Measurements from ENCODE around the gene PTPA. TPM values are rescaled to one million over a fixed set of nuclear protein-coding genes. Genes with fewer than 3 reads are reported as not detected.

Gene PTPA
- polyA plus RNA-seq, 1 donor from 2014 or later = 62.8 TPM

DNA sequence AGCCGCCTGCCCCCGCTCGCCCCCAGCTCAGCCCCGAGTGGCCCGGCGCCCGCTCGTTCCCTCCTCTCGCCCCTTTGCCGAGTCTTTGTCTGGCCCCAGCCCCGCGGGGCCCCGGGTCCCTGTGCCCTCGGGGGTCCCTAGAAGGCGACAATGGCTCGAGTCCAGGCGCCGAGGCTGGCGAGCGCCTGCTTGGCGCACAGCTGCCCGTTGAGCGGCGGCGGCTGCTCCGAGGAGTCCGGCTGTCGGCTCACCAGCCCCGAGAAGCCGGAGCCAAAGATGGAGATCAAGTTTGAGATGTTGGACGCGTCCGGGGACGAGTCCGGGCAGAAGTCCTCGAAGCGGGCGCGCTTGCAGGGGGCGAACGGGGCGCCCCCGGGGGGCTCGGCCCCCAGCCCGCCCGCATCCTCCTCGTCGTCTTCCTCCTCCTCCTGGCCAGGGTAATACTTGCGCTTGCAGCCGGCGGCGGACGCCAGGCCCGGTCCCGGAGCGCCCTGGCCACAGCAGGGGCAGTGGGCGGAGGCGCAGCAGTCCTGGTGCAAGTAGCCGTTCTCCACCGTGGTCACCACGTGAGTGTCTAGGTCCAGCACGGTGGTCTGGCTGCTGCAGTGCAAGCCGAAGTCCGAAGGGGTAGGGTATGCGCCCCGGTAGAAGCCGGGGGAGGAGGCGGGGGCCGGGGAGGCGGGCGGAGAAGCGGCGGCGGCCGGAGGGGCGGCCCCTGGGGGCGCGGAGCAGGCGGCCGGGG lies 65.7 kb downstream of the PTPA start:
- H3K9me3 ChIP-seq (ENCODE audit: low read length) = no peaks in the 10 kb centered on the region
- H3K79me2 ChIP-seq (replicated peaks; ENCODE audit: insufficient read depth, low read length) = peaks cover 21% of the 10 kb centered on the region
- peak overlapping the region; percentile 77 for H3K27ac ChIP-seq (ENCODE audit: low read length)
- peak overlapping the region; percentile 95 for H3K9ac ChIP-seq (ENCODE audit: low read length)
- H3K36me3 ChIP-seq (ENCODE audit: insufficient read depth, low read length) = no peaks in the 10 kb centered on the region
- no peaks in the 10 kb centered on the region for H3K9me2 ChIP-seq (ENCODE audit: insufficient read depth, low read length)
- peak overlapping the region; percentile 100 for H3K4me3 ChIP-seq (ENCODE audit: low read length)
- no peaks in the 10 kb centered on the region for H3K27me3 ChIP-seq (ENCODE audit: insufficient read depth, low read depth, low read length)
- peaks cover 4% of the 10 kb centered on the region for H4K20me1 ChIP-seq (ENCODE audit: insufficient read depth)
- peak overlapping the region; percentile 95 for H3K4me2 ChIP-seq (ENCODE audit: low read length)
- no peaks in the 10 kb centered on the region for H3F3A ChIP-seq (ENCODE audit: insufficient read depth, low read length, poor library complexity, severe bottlenecking)
- TF ChIP-seq, protein P1, sequence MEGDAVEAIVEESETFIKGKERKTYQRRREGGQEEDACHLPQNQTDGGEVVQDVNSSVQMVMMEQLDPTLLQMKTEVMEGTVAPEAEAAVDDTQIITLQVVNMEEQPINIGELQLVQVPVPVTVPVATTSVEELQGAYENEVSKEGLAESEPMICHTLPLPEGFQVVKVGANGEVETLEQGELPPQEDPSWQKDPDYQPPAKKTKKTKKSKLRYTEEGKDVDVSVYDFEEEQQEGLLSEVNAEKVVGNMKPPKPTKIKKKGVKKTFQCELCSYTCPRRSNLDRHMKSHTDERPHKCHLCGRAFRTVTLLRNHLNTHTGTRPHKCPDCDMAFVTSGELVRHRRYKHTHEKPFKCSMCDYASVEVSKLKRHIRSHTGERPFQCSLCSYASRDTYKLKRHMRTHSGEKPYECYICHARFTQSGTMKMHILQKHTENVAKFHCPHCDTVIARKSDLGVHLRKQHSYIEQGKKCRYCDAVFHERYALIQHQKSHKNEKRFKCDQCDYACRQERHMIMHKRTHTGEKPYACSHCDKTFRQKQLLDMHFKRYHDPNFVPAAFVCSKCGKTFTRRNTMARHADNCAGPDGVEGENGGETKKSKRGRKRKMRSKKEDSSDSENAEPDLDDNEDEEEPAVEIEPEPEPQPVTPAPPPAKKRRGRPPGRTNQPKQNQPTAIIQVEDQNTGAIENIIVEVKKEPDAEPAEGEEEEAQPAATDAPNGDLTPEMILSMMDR (IDR thresholded peaks at IDR 0.05; ENCODE audit: poor library complexity, severe bottlenecking) = peak; percentile 4
- TF ChIP-seq EP300 (conservative IDR thresholded peaks at IDR 0.05; ENCODE audit: poor library complexity, severe bottlenecking) = no peak
- TF ChIP-seq EZH2 (IDR thresholded peaks at IDR 0.05; ENCODE audit: borderline replicate concordance, insufficient read depth, low read length, poor library complexity, severe bottlenecking) = no peak
- no peak for TF ChIP-seq MXI1 (conservative IDR thresholded peaks at IDR 0.05; ENCODE audit: poor library complexity, severe bottlenecking)
- peak; percentile 34 for TF ChIP-seq POLR2AphosphoS5 (IDR thresholded peaks at IDR 0.05)
- no peak for TF ChIP-seq SMC3 (conservative IDR thresholded peaks at IDR 0.05; ENCODE audit: poor library complexity)
- TF ChIP-seq RAD21 (conservative IDR thresholded peaks at IDR 0.05) = peak; percentile 21
- TF ChIP-seq, protein P2, sequence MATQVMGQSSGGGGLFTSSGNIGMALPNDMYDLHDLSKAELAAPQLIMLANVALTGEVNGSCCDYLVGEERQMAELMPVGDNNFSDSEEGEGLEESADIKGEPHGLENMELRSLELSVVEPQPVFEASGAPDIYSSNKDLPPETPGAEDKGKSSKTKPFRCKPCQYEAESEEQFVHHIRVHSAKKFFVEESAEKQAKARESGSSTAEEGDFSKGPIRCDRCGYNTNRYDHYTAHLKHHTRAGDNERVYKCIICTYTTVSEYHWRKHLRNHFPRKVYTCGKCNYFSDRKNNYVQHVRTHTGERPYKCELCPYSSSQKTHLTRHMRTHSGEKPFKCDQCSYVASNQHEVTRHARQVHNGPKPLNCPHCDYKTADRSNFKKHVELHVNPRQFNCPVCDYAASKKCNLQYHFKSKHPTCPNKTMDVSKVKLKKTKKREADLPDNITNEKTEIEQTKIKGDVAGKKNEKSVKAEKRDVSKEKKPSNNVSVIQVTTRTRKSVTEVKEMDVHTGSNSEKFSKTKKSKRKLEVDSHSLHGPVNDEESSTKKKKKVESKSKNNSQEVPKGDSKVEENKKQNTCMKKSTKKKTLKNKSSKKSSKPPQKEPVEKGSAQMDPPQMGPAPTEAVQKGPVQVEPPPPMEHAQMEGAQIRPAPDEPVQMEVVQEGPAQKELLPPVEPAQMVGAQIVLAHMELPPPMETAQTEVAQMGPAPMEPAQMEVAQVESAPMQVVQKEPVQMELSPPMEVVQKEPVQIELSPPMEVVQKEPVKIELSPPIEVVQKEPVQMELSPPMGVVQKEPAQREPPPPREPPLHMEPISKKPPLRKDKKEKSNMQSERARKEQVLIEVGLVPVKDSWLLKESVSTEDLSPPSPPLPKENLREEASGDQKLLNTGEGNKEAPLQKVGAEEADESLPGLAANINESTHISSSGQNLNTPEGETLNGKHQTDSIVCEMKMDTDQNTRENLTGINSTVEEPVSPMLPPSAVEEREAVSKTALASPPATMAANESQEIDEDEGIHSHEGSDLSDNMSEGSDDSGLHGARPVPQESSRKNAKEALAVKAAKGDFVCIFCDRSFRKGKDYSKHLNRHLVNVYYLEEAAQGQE (IDR thresholded peaks at IDR 0.05; ENCODE audit: borderline replicate concordance) = peak; percentile 32
- H2AFZ ChIP-seq (ENCODE audit: low read depth, low read length) = no peak overlapping the region

- H3K27me3 ChIP-seq (ENCODE audit: insufficient read depth, low read depth, low read length) = no peaks in the 10 kb centered on the region
- H3K9me2 ChIP-seq (ENCODE audit: insufficient read depth, low read length) = no peaks in the 10 kb centered on the region
- H3K4me2 ChIP-seq (ENCODE audit: low read length) = no peak overlapping the region
- no peaks in the 10 kb centered on the region for H3F3A ChIP-seq (ENCODE audit: insufficient read depth, low read length, poor library complexity, severe bottlenecking)
- H3K36me3 ChIP-seq (ENCODE audit: insufficient read depth, low read length) = no peaks in the 10 kb centered on the region
- H4K20me1 ChIP-seq (ENCODE audit: insufficient read depth) = peaks cover 4% of the 10 kb centered on the region
- H3K4me3 ChIP-seq (ENCODE audit: low read length) = peak overlapping the region; percentile 100
- peaks cover 21% of the 10 kb centered on the region for H3K79me2 ChIP-seq (replicated peaks; ENCODE audit: insufficient read depth, low read length)
- TF ChIP-seq RAD21 (conservative IDR thresholded peaks at IDR 0.05) = no peak
- TF ChIP-seq TAF1 (IDR thresholded peaks at IDR 0.05; ENCODE audit: low read depth) = no peak
- TF ChIP-seq, protein P2 (IDR thresholded peaks at IDR 0.05; ENCODE audit: borderline replicate concordance) = no peak
- no peak for TF ChIP-seq MXI1 (conservative IDR thresholded peaks at IDR 0.05; ENCODE audit: poor library complexity, severe bottlenecking)
- no peak for TF ChIP-seq POLR2AphosphoS5 (IDR thresholded peaks at IDR 0.05)
- TF ChIP-seq EZH2 (IDR thresholded peaks at IDR 0.05; ENCODE audit: borderline replicate concordance, insufficient read depth, low read length, poor library complexity, severe bottlenecking) = no peak
- no peak for TF ChIP-seq SMC3 (conservative IDR thresholded peaks at IDR 0.05; ENCODE audit: poor library complexity)
- no peak for TF ChIP-seq EP300 (conservative IDR thresholded peaks at IDR 0.05; ENCODE audit: poor library complexity, severe bottlenecking)
- TF ChIP-seq, protein P1 (IDR thresholded peaks at IDR 0.05; ENCODE audit: poor library complexity, severe bottlenecking) = no peak
- peak overlapping the region; percentile 95 for H3K9ac ChIP-seq (ENCODE audit: low read length)
- H2AFZ ChIP-seq (ENCODE audit: low read depth, low read length) = no peak overlapping the region
- peak overlapping the region; percentile 84 for H3K27ac ChIP-seq (ENCODE audit: low read length)
- H3K9me3 ChIP-seq (ENCODE audit: low read length) = no peaks in the 10 kb centered on the region
Observed at GRCh38 chr9:129177443-129177790, 66.2 kb downstream of the PTPA start.
